Ishikawa (cell line): Measurements from ENCODE around the gene KRT33B.

Experiments
- EP300 ChIP-seq: IDR thresholded peaks from 2 replicates; pipeline ENCODE4 v1.6.1; 2012; ENCODE audit warnings: borderline replicate concordance
- MAX ChIP-seq: IDR thresholded peaks from 2 replicates; pipeline ENCODE4 v1.6.1; 2012
- RAD21 ChIP-seq: IDR thresholded peaks from 2 replicates; pipeline ENCODE4 v1.6.1; 2012; ENCODE audit warnings: low read depth
- TF ChIP-seq, protein P1 (sequence below): IDR thresholded peaks from 2 replicates; pipeline ENCODE4 v1.6.1; 2012; ENCODE audit warnings: low read depth, mild to moderate bottlenecking

DNA sequence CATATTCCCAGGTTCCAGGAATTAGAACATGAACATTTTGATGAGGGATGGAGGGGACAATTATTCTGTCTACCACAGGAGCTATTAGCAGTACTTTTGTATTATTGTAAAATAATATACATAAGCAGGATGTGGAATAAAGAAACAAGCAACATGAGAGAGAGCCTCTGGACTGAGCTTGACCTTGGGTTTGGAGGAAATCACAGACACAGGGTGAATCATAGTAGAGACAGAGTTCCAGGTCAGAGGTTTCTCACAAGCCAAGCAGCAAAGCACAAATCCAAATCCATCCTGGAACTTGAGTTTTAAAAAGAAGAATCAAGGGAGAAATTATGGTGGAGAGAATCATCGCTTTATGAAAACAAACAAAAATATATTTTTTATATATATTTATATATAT is 22.7 kb upstream of the KRT33B start:
- TF ChIP-seq MAX (no peak), RAD21 (no peak), EP300 (no peak)
- TF ChIP-seq, protein P1, sequence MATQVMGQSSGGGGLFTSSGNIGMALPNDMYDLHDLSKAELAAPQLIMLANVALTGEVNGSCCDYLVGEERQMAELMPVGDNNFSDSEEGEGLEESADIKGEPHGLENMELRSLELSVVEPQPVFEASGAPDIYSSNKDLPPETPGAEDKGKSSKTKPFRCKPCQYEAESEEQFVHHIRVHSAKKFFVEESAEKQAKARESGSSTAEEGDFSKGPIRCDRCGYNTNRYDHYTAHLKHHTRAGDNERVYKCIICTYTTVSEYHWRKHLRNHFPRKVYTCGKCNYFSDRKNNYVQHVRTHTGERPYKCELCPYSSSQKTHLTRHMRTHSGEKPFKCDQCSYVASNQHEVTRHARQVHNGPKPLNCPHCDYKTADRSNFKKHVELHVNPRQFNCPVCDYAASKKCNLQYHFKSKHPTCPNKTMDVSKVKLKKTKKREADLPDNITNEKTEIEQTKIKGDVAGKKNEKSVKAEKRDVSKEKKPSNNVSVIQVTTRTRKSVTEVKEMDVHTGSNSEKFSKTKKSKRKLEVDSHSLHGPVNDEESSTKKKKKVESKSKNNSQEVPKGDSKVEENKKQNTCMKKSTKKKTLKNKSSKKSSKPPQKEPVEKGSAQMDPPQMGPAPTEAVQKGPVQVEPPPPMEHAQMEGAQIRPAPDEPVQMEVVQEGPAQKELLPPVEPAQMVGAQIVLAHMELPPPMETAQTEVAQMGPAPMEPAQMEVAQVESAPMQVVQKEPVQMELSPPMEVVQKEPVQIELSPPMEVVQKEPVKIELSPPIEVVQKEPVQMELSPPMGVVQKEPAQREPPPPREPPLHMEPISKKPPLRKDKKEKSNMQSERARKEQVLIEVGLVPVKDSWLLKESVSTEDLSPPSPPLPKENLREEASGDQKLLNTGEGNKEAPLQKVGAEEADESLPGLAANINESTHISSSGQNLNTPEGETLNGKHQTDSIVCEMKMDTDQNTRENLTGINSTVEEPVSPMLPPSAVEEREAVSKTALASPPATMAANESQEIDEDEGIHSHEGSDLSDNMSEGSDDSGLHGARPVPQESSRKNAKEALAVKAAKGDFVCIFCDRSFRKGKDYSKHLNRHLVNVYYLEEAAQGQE, result no peak
